Measurements from ENCODE around the gene RBM38. TPM values are rescaled to one million over a fixed set of nuclear protein-coding genes. Genes with fewer than 3 reads are reported as not detected.
A peak's percentile ranks its signal among the peaks of the same experiment; 100 is the strongest.

The RBM38 gene
- total RNA-seq, 1 donor from 2014 or later = 24.8 TPM

GRCh38 chr20:57442888-57443239, 51.7 kb downstream of the RBM38 start:
- no peak for TF ChIP-seq POLR2AphosphoS5 (IDR thresholded peaks at IDR 0.05; ENCODE audit: insufficient read depth in 1 of 2, low read depth in 1 of 2)
- no peak for TF ChIP-seq POLR2A (IDR thresholded peaks at IDR 0.05)
- TF ChIP-seq CTCF (IDR thresholded peaks at IDR 0.05) = no peak
- intact Hi-C loops (cut with DNase I) = no loop called here
- H3K4me1 ChIP-seq = peaks cover 19% of the 10 kb centered on the region
- no peak for DNase-seq (ENCODE audit: extremely low spot score in 2 of 2)
- no peak overlapping the region for H3K4me3 ChIP-seq
- no peaks in the 10 kb centered on the region for H3K36me3 ChIP-seq
- H3K27ac ChIP-seq = no peak overlapping the region
- no peaks in the 10 kb centered on the region for H3K27me3 ChIP-seq
- H3K9me3 ChIP-seq = no peaks in the 10 kb centered on the region

GRCh38 chr20:57443349-57444265, 52.4 kb downstream of the RBM38 start:
- no peaks in the 10 kb centered on the region for H3K36me3 ChIP-seq
- intact Hi-C loops (cut with DNase I) = no loop called here
- DNase-seq (ENCODE audit: extremely low spot score in 2 of 2) = no peak
- H3K27ac ChIP-seq = no peak overlapping the region
- H3K4me1 ChIP-seq = peaks cover 19% of the 10 kb centered on the region
- H3K4me3 ChIP-seq = no peak overlapping the region
- no peaks in the 10 kb centered on the region for H3K9me3 ChIP-seq
- no peaks in the 10 kb centered on the region for H3K27me3 ChIP-seq
- no peak for TF ChIP-seq CTCF (IDR thresholded peaks at IDR 0.05)
- TF ChIP-seq POLR2AphosphoS5 (IDR thresholded peaks at IDR 0.05; ENCODE audit: insufficient read depth in 1 of 2, low read depth in 1 of 2) = no peak
- TF ChIP-seq POLR2A (IDR thresholded peaks at IDR 0.05) = no peak

- intact Hi-C loops (cut with DNase I) = no loop called here
- H3K27me3 ChIP-seq = no peaks in the 10 kb centered on the region
- DNase-seq (ENCODE audit: extremely low spot score in 2 of 2) = no peak
- no peaks in the 10 kb centered on the region for H3K36me3 ChIP-seq
- peak overlapping the region; percentile 11 for H3K27ac ChIP-seq
- H3K9me3 ChIP-seq = no peaks in the 10 kb centered on the region
- TF ChIP-seq CTCF (IDR thresholded peaks at IDR 0.05) = no peak
- no peak for TF ChIP-seq POLR2AphosphoS5 (IDR thresholded peaks at IDR 0.05; ENCODE audit: insufficient read depth in 1 of 2, low read depth in 1 of 2)
- no peak for TF ChIP-seq POLR2A (IDR thresholded peaks at IDR 0.05)
- H3K4me1 ChIP-seq = peaks cover 19% of the 10 kb centered on the region
- H3K4me3 ChIP-seq = no peak overlapping the region
These were observed 53.3 kb downstream of the RBM38 start for GRCh38 chr20:57444394-57445048.

GRCh38 chr20:57445298-57445697, 54.1 kb downstream of the RBM38 start:
- TF ChIP-seq POLR2AphosphoS5 (IDR thresholded peaks at IDR 0.05; ENCODE audit: insufficient read depth in 1 of 2, low read depth in 1 of 2) = peak in 1 of 2 donors; percentile 35
- TF ChIP-seq CTCF (IDR thresholded peaks at IDR 0.05) = no peak
- TF ChIP-seq POLR2A (IDR thresholded peaks at IDR 0.05) = no peak
- no peaks in the 10 kb centered on the region for H3K9me3 ChIP-seq
- peaks cover 17% of the 10 kb centered on the region for H3K4me1 ChIP-seq
- intact Hi-C loops (cut with DNase I) = no loop called here
- no peak overlapping the region for H3K4me3 ChIP-seq
- no peaks in the 10 kb centered on the region for H3K27me3 ChIP-seq
- H3K27ac ChIP-seq = no peak overlapping the region
- DNase-seq (ENCODE audit: extremely low spot score in 2 of 2) = no peak
- no peaks in the 10 kb centered on the region for H3K36me3 ChIP-seq

- Histone ChIP-seq H3K36me3 (no peaks in the 10 kb centered on the region), H3K4me3 (no peak overlapping the region), H3K9me3 (no peaks in the 10 kb centered on the region), H3K27ac (no peak overlapping the region), H3K4me1 (peaks cover 12% of the 10 kb centered on the region), H3K27me3 (no peaks in the 10 kb centered on the region)
- DNase-seq (ENCODE audit: extremely low spot score in 2 of 2) = no peak
- TF ChIP-seq POLR2A (IDR thresholded peaks at IDR 0.05) = no peak
- TF ChIP-seq POLR2AphosphoS5 (IDR thresholded peaks at IDR 0.05; ENCODE audit: insufficient read depth in 1 of 2, low read depth in 1 of 2) = no peak
- TF ChIP-seq CTCF (IDR thresholded peaks at IDR 0.05) = no peak
- intact Hi-C loops (cut with DNase I) = no loop called here
These were observed 54.6 kb downstream of the RBM38 start for GRCh38 chr20:57445774-57446173.

Measured in vagina (tissue), 2 donors.